PC-3 (cell line): ENCODE measurements around the gene PEX5L.

Source experiments
- EZH2 ChIP-seq: fragments of 300-600 bp; sonication (generic); IDR thresholded peaks from one replicate; pipeline ENCODE4 v1.6.1; 2017; ENCODE audit warnings: antibody characterized with exemption, mild to moderate bottlenecking, low read length; ENCODE audit not compliant: unreplicated experiment
- EZH2phosphoT487 ChIP-seq: fragments of 300-600 bp; sonication (generic); IDR thresholded peaks from 2 replicates; pipeline ENCODE4 v1.6.1; 2018; ENCODE audit warnings: mild to moderate bottlenecking, antibody characterized with exemption, low read length, borderline replicate concordance
- TF ChIP-seq, protein P1 (sequence below): fragments of 300-600 bp; sonication (generic); conservative IDR thresholded peaks from 2 replicates; pipeline ENCODE4 v1.5.1; 2017; ENCODE audit warnings: antibody characterized with exemption, low read depth, mild to moderate bottlenecking, low read length

- TF ChIP-seq EZH2 (no peak), EZH2phosphoT487 (no peak)
- TF ChIP-seq, protein P1, sequence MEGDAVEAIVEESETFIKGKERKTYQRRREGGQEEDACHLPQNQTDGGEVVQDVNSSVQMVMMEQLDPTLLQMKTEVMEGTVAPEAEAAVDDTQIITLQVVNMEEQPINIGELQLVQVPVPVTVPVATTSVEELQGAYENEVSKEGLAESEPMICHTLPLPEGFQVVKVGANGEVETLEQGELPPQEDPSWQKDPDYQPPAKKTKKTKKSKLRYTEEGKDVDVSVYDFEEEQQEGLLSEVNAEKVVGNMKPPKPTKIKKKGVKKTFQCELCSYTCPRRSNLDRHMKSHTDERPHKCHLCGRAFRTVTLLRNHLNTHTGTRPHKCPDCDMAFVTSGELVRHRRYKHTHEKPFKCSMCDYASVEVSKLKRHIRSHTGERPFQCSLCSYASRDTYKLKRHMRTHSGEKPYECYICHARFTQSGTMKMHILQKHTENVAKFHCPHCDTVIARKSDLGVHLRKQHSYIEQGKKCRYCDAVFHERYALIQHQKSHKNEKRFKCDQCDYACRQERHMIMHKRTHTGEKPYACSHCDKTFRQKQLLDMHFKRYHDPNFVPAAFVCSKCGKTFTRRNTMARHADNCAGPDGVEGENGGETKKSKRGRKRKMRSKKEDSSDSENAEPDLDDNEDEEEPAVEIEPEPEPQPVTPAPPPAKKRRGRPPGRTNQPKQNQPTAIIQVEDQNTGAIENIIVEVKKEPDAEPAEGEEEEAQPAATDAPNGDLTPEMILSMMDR, result no peak
Measured at GRCh38 chr3:179745079-179745478, 291.7 kb downstream of the PEX5L start.
